ENCODE data around the gene FAM200A.
"Not testable (repeated sequence)": the region's sequence is repeated elsewhere in the genome, so short reads cannot be mapped to it uniquely, and the experiment has no call there.

FAM200A gene

DNA sequence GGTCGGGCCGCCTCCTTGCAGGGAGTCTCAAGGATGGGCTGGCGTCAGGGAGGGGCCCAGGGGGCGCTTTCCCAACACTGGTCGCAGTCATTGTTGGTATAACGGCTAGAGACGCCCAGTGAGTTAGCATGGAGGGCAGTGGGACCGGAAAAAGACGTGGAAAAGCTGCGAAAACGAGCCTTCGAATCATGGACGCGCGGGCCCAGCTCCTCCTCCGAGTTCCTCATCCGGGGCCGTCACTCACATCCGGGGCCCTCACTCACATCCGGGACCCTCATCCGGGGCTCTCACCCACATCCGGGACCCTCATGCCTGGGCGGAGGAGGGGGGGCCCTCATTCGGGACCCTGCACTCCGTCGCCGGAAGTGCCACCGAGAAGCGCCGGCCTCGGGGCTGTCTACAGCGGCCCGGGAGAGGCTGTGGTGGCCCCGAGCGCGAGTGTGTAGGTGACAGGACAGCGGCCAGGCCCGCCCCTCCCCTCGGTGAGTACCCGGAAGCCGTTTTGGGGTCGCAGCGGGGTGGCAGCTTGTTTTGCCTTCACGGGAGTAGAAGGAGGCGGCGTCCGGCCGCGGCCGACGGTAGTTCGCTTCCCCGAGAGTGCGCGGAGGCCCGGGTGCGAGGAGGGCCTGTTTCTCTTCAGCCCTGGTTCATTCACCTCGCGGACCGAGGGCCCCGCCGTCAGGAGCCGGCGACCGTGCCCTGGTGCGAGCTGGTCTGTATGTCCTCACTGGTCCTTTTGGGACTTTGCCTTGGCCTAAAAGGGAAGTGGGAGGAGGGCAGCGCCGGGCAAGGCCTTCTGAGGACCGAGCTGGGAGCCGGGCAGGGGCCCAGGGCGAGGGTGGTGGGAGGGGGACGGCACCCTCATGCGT is 6.6 kb upstream of the FAM200A start, which contains the start of gene ZNF655:
ZNF655 (plus strand) TSS at position 337 of the 869 bp plus-strand sequence. CDS start 1,918 bp downstream, outside the sequence.
- peak; percentile 96 for DNase-seq

DNA sequence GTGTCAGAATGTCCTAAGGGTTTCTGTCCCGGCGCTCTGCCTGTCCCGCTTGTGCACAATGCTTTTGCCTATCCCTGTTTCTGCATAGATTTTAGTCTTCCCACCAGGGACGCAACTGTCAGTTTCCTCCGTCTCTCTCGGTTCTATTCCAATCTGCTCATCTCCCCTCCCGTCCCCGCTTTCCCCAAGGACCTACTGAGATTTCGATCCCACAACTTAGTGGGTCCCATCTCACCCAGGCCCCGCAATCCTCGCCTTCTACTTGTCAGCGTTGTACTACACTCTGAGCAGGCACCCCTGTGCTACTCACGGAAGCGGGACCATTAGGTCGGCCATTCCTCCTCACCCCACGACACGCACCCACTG is 6.0 kb upstream of the FAM200A start:
- DNase-seq, result no peak

DNA sequence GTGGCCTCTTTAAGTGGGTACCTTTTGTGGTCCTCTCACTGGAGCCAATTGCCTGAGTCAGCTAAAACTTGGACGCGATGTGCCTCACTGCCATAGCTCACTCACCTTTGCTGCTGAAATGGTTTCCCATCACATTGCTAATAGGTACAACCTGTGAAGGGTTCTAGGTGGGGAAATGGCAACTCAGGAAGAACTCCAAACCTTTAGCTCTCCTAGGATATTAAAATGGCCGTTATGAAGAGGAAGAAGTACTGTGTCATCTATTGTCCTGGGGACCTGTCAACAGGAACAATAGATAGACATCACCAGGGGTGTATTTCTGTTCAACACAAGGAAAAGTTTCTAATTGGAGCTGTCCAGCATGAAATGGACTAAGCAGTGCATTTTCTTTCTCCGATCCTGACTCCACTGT is 5.3 kb upstream of the FAM200A start:
- DNase-seq, result peak; percentile 38

DNA sequence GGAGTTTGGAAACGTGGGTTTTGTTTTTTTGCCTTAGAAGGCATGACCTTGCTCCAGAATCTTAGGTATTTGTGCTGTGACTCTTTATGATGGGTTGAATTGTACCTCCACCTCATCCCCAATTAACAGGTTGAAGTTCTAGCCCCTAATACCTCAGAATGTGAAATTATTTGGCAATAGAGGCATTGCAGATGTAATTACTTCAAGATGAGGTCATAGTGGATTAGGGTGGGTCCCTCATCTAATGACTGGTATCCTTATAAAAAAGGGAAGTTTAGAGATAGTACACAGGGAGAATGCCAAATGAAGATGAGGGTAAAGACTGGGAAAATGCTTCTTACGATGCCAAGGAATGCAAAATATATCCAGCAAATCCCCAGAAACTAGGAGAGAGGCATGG is 3.0 kb upstream of the FAM200A start:
- DNase-seq, result no peak

DNA sequence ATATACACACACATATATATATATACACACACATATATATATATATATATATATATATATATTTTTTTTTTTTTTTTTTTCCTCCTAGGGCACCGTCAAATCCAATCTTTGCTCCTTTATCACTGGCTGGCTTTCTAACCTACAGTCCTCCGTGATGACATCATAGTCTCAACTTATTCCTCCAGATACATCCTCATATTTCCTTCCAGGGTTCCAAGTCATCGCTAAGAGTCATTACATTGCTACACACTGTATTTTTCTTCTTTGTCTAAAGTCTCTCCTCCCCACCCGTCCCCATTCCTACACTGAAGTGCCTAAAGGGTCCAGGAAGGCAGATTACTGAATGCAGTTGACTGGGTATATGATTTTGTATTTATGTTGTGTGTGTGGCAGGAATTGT is 1.1 kb upstream of the FAM200A start:
- no peak for DNase-seq

DNA sequence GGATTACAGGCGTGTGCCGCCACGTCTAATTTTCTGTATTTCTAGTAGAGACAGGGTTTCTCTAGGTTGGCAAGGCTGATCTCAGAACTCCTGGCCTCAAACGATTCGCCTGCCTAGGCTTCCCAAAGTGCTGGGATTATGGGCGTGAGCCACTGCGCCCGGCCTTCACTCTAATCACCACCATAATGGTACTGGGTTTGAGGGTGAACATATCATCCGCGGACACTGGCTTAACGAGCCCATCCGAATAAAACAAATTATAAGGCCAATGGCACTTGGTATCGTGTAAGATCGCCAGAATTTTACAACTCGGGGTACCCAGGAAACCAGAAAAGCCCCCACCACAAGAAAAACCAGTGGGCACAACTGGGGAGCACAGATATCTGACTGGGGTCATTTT is 580 bp downstream of the FAM200A start:
- no peak for DNase-seq

DNA sequence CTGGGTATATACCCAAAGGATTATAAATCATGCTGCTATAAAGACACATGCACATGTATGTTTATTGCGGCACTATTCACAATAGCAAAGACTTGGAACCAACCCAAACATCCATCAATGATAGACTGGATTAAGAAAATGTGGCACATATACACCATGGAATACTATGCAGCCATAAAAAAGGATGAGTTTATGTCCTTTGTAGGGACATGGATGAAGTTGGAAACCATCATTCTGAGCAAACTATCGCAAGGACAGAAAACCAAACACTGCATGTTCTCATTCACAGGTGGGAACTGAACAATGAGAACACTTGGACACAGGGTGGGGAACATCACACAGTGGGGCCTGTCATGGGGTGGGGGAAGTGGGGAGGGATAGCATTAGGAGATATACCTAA is 2.4 kb downstream of the FAM200A start:
- not testable (repeated sequence) for DNase-seq

DNA sequence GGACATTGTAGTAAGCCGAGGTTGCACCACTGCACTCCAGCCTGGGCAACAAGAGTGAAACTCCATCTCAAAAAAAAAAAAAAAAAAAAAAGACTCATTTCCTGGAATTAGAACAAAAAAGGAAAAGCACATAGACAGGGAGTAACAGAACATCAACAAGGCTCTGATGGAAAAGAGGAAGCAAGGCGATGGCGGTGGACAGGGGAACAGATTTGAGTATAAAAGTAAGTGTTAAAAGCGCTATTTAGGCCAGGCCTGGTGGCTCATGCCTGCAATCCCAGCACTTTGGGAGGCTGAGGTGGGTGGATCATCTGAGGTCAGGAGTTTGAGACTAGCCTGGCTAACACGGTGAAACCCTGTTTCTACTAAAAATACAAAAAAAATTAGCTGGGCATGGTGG is 6.6 kb downstream of the FAM200A start:
- not testable (repeated sequence) for DNase-seq

DNA sequence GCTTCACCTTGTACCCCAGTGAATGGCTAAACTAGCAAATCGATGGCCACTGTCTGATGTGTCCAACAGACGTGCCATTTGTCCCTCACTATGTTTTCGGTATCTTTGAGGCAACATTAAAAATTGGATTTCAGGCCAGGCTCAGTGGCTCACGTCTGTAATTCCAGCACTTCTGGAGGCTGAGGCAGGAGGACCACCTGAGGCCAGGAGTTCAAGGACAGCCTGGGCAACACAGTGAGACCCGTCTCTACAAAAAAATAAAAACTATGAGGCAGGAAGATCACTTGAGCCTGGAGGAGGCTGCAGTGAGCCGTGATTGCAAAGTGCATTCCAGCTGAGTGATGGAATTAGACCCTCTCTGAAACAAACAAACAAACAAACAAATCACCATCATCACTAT is 8.0 kb downstream of the FAM200A start:
- DNase-seq, result no peak

DNA sequence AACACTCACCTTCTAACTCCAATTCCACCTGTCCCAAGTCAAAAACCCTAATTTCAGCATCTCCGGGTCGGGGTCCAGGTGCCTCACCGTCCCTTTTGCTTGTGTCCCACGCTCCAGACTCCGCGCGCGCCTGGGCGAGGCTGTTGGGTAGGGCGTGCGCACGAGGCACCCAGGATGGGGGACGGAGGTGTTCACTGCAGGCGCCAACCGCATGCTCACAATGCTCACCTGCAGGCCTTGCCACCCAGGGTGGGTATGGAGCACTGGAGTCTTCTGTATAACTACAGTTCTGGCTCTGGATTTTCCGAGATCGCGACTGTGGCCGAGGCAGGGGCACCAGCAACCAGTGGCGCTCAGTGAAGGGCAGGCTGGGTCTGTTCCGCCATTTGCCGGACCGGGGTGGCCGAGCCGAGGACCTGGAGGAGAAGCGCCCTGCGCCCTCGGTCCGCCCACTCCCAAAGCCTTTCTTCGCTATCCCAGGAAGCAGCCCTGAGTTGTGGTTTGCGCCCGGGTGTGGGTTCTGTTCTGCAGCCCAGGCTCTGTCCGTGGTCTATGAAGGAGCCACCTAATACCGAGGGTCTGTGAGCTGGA is 8.7 kb downstream of the FAM200A start:
- no peak for DNase-seq

DNA sequence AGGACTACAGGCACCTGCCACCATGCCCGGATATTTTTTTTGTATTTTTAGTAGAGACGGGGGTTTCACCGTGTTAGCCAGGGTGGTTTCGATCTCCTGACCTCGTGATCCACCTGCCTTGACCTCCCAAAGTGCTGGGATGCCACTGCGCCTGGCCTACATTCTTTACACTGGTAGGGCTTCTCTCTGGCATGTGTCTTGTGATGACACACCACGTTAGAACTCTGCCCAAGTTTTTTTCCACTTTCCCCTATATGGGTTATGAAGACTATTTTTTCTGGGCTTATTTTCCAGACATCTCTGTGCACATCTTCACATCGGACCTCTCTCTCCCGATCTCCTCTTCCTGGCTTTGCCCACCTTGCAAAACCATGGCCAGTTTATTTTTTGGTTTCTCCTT is 10.7 kb downstream of the FAM200A start:
- no peak for DNase-seq

DNA sequence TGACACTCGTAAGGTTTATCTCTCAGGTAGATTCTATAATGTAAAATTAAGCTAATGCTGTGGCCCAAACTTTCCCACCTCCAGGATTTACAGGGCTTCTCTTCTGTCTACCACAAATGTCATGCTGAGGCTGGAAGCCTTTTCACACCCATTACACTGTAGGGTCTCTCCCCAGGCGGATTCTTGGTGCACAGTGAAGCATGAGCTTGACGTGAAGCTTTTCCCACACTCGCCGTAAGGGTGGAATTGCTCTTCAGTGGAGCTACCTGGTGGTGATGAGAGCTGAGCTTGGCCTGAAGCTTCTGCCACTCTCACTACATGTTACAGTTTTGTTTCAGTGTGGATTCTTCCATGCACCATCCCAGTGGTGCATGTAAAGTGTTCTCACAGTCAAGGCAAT is 11.4 kb downstream of the FAM200A start:
- no peak for DNase-seq

DNA sequence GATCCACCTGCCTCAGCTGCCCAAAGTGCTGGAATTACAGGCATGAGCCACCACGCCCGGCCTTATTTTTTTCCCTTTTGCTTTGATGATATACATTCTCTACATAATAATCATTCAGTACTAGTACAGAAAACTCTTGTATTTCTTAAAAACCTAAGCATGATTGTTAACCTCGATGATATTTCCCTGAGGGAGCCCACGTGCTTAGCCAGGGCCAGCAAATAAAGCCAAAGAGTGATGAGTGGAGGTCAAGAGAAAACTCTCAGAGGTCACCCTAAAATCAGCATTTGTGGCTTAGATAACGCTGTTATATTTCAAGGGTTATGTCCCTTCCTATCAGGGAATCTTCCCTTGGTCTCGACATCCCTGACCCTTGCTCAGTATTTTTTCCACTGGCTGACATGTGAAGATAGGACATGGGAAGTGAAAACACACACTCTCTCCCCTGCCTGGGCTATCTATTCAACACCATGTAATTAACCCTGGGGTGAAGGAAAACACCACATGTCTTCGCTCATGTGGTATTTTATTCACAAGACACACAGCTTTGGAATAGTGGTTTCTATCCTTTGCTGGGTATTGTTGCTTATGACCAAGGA is 12.6 kb downstream of the FAM200A start:
- DNase-seq, result no peak

DNA sequence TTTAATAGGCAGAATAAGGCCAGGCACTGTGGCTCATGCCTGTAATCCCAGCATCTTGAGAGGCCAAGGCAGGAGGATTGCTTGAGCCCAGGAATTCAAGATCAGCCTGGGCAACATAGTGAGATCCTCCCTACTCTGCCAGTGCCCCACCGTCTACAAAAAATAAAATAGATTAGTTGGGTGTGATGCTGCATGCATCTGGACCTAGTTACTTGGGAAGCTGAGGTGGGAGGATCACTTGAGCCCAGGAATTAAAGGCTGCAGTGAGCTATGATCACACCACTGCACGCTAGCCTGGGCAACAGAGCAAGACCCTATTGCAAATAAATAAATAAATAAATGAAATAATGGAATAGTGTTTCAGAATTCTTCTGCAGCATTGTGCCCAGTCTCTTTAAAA is 16.2 kb downstream of the FAM200A start:
- no peak for DNase-seq

DNA sequence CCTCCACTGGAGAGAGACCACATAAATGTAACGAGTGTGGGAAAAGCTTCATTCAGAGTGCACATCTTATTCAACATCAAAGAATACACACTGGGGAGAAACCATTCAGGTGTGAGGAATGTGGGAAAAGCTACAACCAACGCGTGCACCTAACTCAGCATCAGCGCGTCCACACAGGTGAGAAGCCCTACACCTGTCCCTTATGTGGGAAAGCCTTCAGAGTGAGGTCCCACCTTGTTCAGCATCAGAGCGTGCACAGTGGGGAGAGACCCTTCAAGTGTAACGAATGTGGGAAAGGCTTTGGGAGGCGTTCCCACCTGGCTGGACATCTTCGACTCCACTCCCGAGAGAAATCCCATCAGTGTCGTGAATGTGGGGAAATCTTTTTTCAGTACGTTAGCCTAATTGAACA is 20.6 kb downstream of the FAM200A start:
- DNase-seq, result no peak

DNA sequence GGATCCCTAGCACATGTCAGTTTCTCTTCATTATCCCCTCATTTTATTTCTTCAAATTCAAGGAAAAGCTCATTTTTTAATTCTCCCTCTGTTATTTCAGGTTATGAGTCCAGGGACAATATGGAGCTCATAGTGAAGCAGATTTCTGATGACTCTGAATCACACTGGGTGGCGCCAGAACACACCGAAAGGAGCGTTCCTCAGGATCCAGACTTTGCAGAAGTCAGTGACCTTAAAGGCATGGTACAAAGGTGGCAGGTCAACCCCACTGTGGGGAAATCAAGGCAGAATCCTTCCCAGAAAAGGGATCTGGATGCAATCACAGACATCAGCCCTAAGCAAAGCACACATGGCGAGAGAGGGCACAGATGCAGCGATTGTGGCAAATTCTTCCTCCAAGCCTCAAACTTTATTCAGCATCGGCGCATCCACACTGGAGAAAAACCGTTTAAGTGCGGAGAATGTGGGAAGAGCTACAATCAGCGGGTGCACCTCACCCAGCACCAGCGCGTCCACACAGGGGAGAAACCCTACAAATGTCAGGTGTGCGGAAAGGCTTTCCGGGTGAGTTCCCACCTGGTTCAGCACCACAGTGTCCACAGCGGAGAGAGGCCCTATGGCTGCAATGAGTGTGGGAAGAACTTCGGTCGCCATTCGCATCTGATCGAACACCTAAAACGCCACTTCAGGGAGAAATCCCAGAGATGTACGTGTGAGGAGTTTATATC is 26.0 kb downstream of the FAM200A start:
- no peak for DNase-seq

DNA sequence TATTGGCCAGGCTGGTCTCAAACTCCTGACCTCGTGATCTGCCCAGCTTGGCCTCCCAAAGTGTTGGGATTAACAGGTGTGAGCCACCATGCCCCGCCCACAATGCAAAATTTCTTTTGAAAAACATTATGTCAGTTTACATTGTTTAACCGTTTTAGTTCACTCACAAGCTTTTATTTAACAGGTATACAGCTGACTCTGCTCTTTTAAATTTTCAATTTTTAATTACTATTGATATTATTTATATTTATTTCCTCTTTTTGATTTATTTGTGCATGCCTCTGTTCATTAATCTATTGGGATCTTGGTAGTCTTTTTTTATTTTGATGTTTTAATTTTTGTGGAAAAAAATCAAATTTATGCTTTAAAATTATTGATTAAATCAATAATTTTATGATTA is 30.5 kb downstream of the FAM200A start:
- no peak for DNase-seq

DNA sequence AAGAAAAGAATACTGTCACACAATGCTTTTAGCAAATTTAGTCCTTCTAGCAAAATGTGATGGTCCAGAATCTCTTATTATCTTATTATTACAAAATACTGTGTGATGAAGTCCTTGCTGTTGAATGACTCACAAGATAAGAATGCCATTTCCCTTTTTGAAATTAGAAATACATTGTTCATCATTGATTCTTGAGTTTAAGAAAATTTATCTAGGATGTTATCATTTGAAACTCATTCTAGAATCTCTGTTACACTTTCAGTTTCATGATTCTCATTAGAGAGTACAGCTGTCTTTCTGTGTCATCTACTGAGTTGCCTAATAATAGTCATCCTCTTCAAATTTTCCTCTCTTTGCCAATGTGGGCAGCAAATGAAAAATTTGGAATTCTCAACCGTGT is 37.9 kb downstream of the FAM200A start:
- no peak for DNase-seq

DNA sequence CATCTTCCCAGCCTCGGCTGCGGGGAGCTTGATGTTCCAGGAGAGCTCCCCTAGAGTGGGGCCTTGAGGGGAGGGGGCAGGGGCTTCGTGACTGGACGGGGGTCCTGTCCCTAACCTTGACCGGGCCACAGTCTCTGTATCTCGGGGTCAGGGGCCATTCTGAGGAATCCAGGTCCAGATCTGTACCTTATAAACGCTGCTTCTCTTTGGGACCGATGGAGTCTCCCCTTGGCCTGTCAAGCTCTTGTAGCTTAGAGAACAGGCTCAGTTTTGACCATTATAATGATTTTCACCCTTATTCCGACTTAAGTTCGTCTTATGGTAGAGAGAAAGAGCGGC is 46.6 kb downstream of the FAM200A start:
- no peak for DNase-seq

DNA sequence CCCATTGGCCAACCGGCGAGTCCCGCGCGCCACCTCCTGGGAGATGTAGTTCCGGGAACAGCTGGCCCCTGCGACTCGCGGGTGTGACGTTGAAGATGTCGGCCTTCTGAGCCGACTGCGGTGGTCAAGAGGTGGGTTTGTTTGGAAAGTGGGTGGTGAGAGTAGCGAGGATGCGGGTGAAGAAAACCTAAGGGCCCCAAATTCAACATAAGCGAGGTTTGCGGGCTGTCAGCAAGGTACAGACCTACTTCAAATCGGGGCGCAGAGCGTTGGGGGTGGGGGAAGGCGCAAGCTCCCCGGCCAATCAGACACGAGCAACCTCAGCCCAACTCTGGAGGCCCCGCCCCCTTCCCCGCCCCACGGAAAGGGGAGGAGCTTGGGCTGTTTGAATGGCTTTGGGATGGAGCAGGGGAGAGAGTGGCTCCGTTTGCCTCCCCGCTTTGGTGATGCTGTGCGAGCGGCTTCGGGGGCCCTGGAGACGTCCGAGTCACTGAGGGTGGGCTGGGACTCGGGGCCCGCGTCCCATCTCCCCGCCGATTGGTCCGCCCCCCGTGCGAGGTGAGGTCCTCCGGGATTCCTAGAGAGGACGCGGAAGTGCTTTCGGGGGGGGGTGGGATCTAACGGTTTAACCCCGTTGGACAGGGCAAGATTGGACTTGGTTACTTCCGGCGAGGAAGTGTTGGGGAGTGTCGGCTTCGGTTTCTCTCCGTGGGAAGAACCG is 47.2 kb downstream of the FAM200A start, which contains the start of gene ZKSCAN5:
ZKSCAN5 (plus strand) TSS at position 60 of the 721 bp plus-strand sequence. CDS start 1,383 bp downstream, outside the sequence.
- DNase-seq, result peak; percentile 100

DNA sequence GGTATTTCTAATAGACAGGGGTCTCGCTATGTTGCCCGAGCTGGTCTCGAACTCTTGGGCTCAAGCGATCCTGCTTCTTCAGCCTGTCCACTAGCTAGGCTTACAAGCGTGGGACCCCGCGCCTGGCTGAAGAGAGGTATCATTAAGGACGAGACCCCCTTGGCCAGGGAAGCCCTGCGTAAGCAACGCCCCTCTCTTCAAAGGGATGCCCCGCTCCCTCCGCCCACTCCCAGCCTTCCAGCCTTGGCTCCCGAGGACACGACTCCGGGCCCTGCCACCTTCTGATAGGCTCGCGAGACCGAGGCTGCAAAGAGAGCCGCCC is 47.7 kb downstream of the FAM200A start:
- no peak for DNase-seq

DNA sequence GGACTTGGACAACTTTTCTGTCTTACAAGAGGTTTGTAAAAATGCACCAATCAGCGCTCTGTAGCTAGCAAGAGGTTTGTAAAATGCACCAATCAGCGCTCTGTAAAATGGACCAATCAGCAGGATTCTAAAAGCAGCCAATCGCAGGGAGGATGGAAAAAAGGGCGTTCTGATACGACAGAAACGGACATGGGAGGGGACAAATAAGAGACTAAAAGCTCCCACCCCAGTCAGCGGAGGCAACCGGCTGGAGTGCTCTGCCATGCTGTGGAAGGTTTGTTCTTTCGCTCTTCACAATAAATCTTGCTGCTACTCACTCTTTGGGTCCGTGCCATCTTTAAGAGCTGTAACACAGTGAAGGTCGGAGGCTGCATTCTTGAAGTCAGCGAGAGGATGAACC is 50.7 kb downstream of the FAM200A start:
- not testable (repeated sequence) for DNase-seq

DNA sequence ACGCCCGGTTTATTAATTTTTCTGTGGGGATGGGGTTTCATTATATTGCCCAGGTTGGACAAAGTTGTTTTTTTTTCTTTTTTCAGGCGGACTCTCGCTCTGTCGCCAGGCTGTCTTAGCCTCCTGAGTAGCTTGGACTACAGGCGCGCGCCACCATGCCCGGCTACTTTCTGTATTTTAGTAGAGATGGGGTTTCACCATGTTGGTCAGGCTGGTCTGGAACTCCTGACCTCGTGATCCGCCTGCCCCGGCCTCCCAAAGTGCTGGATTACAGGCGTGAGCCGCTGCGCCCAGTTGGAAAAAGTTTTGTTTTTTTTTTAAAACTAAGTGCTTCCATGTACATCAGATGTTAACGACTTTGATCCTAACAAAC is 51.3 kb downstream of the FAM200A start:
- no peak for DNase-seq
